Measurements from ENCODE around the gene LSM5.

GRCh38 chr7:32506266-32507054 is 16.3 kb upstream of the LSM5 start:
- TF ChIP-seq PATZ1 (CRISPR knock-in tag; IDR thresholded peaks at IDR 0.05; ENCODE audit: borderline replicate concordance) (no peak), TOX (CRISPR knock-in tag; IDR thresholded peaks at IDR 0.05; ENCODE audit: borderline replicate concordance) (no peak), ZC3H10 (CRISPR knock-in tag; IDR thresholded peaks at IDR 0.05) (no peak), TCF4 (CRISPR knock-in tag; IDR thresholded peaks at IDR 0.05; ENCODE audit: borderline replicate concordance) (no peak), ZNF8 (CRISPR knock-in tag; IDR thresholded peaks at IDR 0.05) (no peak), ZFP3 (CRISPR knock-in tag; IDR thresholded peaks at IDR 0.05) (no peak), SNAI2 (CRISPR knock-in tag; IDR thresholded peaks at IDR 0.05) (no peak), CSDC2 (CRISPR knock-in tag; IDR thresholded peaks at IDR 0.05) (no peak), ESRRG (CRISPR knock-in tag; IDR thresholded peaks at IDR 0.05) (no peak), CREB5 (CRISPR knock-in tag; IDR thresholded peaks at IDR 0.05; ENCODE audit: low read depth) (no peak), RARB (CRISPR knock-in tag; IDR thresholded peaks at IDR 0.05) (no peak)
